H1 (cell line): ENCODE data around the gene GRIK4. TPM values are rescaled to one million over a fixed set of nuclear protein-coding genes. Genes with fewer than 3 reads are reported as not detected.

Experiments used
- CTCF ChIA-PET: fragments of 300-600 bp; sonication (Branson Sonifier 250); formaldehyde crosslinking; loops from one replicate; lab custom pipeline; 2021; ENCODE audit not compliant: partially characterized antibody; lab: Charles Lee
- POLR2A ChIA-PET: fragments of 300-600 bp; sonication (Branson Sonifier 250); formaldehyde crosslinking; loops from one replicate; lab custom pipeline; 2021; ENCODE audit warnings: inconsistent platforms; ENCODE audit not compliant: partially characterized antibody; lab: Charles Lee
- DNase-seq, 2 experiments: peaks; one replicate each; pipeline versions ENCODE4 v3.0.0 to v3.0.0-alpha.2; 2010 to 2022; ENCODE audit warnings: low spot score in 2 of 2, low read depth in 1 of 2, mixed read lengths in 1 of 2
- FAIRE-seq: peaks from 2 replicates; lab custom pipeline; 2011; peaks lifted over from hg19 to GRCh38; lab: Jason Lieb, UNC
- H2AFZ ChIP-seq: 2 replicates; pipeline ENCODE4 v1.8.1; 2012; ENCODE audit warnings: low read length, inconsistent platforms
- H2AK5ac ChIP-seq: 2 replicates; pipeline ENCODE4 v1.6.1; 2013; ENCODE audit warnings: low read depth, low read length
- H2BK120ac ChIP-seq: replicated peaks from 2 replicates; pipeline ENCODE3; 2013; ENCODE audit warnings: low read depth, low read length, inconsistent platforms
- H2BK12ac ChIP-seq: 2 replicates; pipeline ENCODE4 v1.6.1; 2013; ENCODE audit warnings: low read depth, low read length
- H2BK15ac ChIP-seq: 2 replicates; pipeline ENCODE4 v1.6.1; 2013; ENCODE audit warnings: low read length
- H2BK20ac ChIP-seq: 2 replicates; pipeline ENCODE4 v1.6.1; 2013; ENCODE audit warnings: low read length
- H2BK5ac ChIP-seq: 2 replicates; pipeline ENCODE4 v1.6.1; 2013; ENCODE audit warnings: low read depth, low read length
- H3K14ac ChIP-seq: 2 replicates; pipeline ENCODE4 v1.6.1; 2013; ENCODE audit warnings: inconsistent platforms; ENCODE audit not compliant: insufficient read length
- H3K18ac ChIP-seq: 2 replicates; pipeline ENCODE4 v1.6.1; 2013; ENCODE audit warnings: low read length; ENCODE audit errors: extremely low read depth
- H3K23ac ChIP-seq: 2 replicates; pipeline ENCODE4 v1.6.1; 2013; ENCODE audit warnings: inconsistent platforms; ENCODE audit not compliant: insufficient read length
- H3K23me2 ChIP-seq: 2 replicates; pipeline ENCODE4 v1.6.1; 2013; ENCODE audit warnings: low read depth, low read length
- H3K27ac ChIP-seq: 2 replicates; pipeline ENCODE4 v1.6.1; 2011; ENCODE audit warnings: low read depth, low read length, inconsistent platforms
- H3K27me3 ChIP-seq, 4 experiments: replicated peaks in 1 of 4; 1 replicate in 1 of 4; 2 replicates in 3 of 4; pipeline versions ENCODE4 v1.6.1 to v1.8.1; 2011 to 2013; ENCODE audit warnings: low read length in 3 of 4, mild to moderate bottlenecking in 3 of 4, inconsistent platforms in 2 of 4, mixed read lengths in 2 of 4, moderate library complexity in 1 of 4; ENCODE audit not compliant: control insufficient read depth in 3 of 4, insufficient read depth in 3 of 4; ENCODE audit errors: extremely low read depth in 1 of 4
- H3K36me3 ChIP-seq, 4 experiments: 2 replicates each; pipeline versions ENCODE4 v1.6.1 to v1.8.1; 2011 to 2013; ENCODE audit warnings: mild to moderate bottlenecking in 4 of 4, low read length in 3 of 4, moderate library complexity in 2 of 4, control low read depth in 1 of 4, inconsistent platforms in 1 of 4; ENCODE audit not compliant: insufficient read depth in 4 of 4, control insufficient read depth in 2 of 4
- H3K4ac ChIP-seq: replicated peaks from 2 replicates; pipeline ENCODE3; 2013; ENCODE audit warnings: low read length, low read depth, mixed read lengths, inconsistent platforms; ENCODE audit not compliant: insufficient read length
- H3K4me1 ChIP-seq, 4 experiments: replicated peaks in 1 of 4; 1 replicate in 1 of 4; 2 replicates in 3 of 4; pipeline versions ENCODE4 v1.6.1 to v1.8.1; 2011 to 2013; ENCODE audit warnings: low read length in 3 of 4, inconsistent platforms in 2 of 4, mixed read lengths in 1 of 4; ENCODE audit not compliant: insufficient read depth in 4 of 4, control insufficient read depth in 3 of 4
- H3K4me2 ChIP-seq, 2 experiments: 2 replicates each; pipeline versions ENCODE4 v1.6.1 to v1.8.1; 2011 to 2013; ENCODE audit warnings: low read depth in 2 of 2, low read length in 2 of 2, control low read depth in 1 of 2, inconsistent platforms in 1 of 2, mild to moderate bottlenecking in 1 of 2; ENCODE audit not compliant: insufficient read depth in 1 of 2
- H3K4me3 ChIP-seq, 4 experiments: fragments of 200-600, 300-600 bp in 1 of 4; sonication (generic), shearing (Covaris generic), sonication (Bioruptor Twin) in 1 of 4; 2 replicates each; pipeline versions ENCODE4 v1.5.1 to v1.8.1; 2011 to 2016; ENCODE audit warnings: low read length in 4 of 4, low read depth in 3 of 4, control low read depth in 2 of 4, inconsistent platforms in 2 of 4, mild to moderate bottlenecking in 2 of 4, mixed read lengths in 1 of 4, moderate library complexity in 1 of 4; ENCODE audit not compliant: insufficient read depth in 2 of 4; ENCODE audit errors: extremely low read depth in 1 of 4
- H3K56ac ChIP-seq: replicated peaks from 2 replicates; pipeline ENCODE3; 2013; ENCODE audit warnings: low read depth, mild to moderate bottlenecking, mixed read lengths, low read length, inconsistent platforms; ENCODE audit not compliant: insufficient read length
- H3K79me1 ChIP-seq: 2 replicates; pipeline ENCODE4 v1.6.1; 2013; ENCODE audit warnings: low read depth, low read length, control low read depth
- H3K79me2 ChIP-seq, 2 experiments: 2 replicates each; pipeline versions ENCODE4 v1.6.1 to v1.8.1; 2012 to 2013; ENCODE audit warnings: low read length in 2 of 2, mild to moderate bottlenecking in 2 of 2, inconsistent platforms in 1 of 2; ENCODE audit not compliant: insufficient read depth in 2 of 2, control insufficient read depth in 1 of 2
- H3K9ac ChIP-seq, 4 experiments: replicated peaks in 1 of 4; 1 replicate in 1 of 4; 2 replicates in 3 of 4; pipeline versions ENCODE4 v1.6.1 to v1.8.1; 2011 to 2013; ENCODE audit warnings: low read depth in 3 of 4, low read length in 3 of 4, control low read depth in 2 of 4, mild to moderate bottlenecking in 2 of 4, moderate library complexity in 2 of 4, inconsistent platforms in 1 of 4; ENCODE audit errors: extremely low read depth in 1 of 4
- H3K9me3 ChIP-seq, 2 experiments: 2 replicates each; pipeline versions ENCODE4 v1.6.1 to v1.8.1; 2012 to 2013; ENCODE audit warnings: mild to moderate bottlenecking in 2 of 2, moderate library complexity in 2 of 2, control low read depth in 1 of 2, inconsistent platforms in 1 of 2, low read depth in 1 of 2, low read length in 1 of 2, mixed read lengths in 1 of 2; ENCODE audit not compliant: insufficient read depth in 2 of 2
- H4K20me1 ChIP-seq, 2 experiments: replicated peaks in 1 of 2; 2 replicates each; pipeline versions ENCODE3 to v1.8.1; 2011 to 2013; ENCODE audit warnings: inconsistent platforms in 2 of 2, low read length in 2 of 2, mild to moderate bottlenecking in 1 of 2; ENCODE audit not compliant: insufficient read depth in 2 of 2, control insufficient read depth in 1 of 2
- H4K5ac ChIP-seq: 2 replicates; pipeline ENCODE4 v1.6.1; 2013; ENCODE audit warnings: low read length, low read depth, mixed read lengths, inconsistent platforms; ENCODE audit not compliant: insufficient read length
- H4K8ac ChIP-seq: 2 replicates; pipeline ENCODE4 v1.8.0; 2013; ENCODE audit warnings: mild to moderate bottlenecking, moderate library complexity, low read length, inconsistent platforms; ENCODE audit not compliant: insufficient read depth; ENCODE audit errors: extremely low read depth
- H4K91ac ChIP-seq: replicated peaks from 2 replicates; pipeline ENCODE3; 2013; ENCODE audit warnings: low read length, mixed read lengths, inconsistent platforms; ENCODE audit not compliant: insufficient read length
- ASH2L ChIP-seq: fragments of 200-600, 300-600 bp; sonication (generic); IDR thresholded peaks from one replicate; pipeline ENCODE4 v1.7.1; 2017; ENCODE audit warnings: low read length
- CEBPB ChIP-seq: IDR thresholded peaks from 2 replicates; pipeline ENCODE4 v1.6.1; 2012; ENCODE audit warnings: low read depth, low read length
- CTBP2 ChIP-seq: IDR thresholded peaks from 2 replicates; pipeline ENCODE4 v1.7.0; 2011; ENCODE audit warnings: borderline replicate concordance, mild to moderate bottlenecking, moderate library complexity, mixed read lengths, low read length; ENCODE audit not compliant: insufficient read depth, insufficient read length
- EP300 ChIP-seq, 2 experiments: IDR thresholded peaks; 1 replicate in 1 of 2; 2 replicates in 1 of 2; pipeline ENCODE4 v1.6.1; 2011 to 2012; ENCODE audit warnings: low read depth in 2 of 2, low read length in 2 of 2, mild to moderate bottlenecking in 2 of 2, borderline replicate concordance in 1 of 2, inconsistent platforms in 1 of 2, moderate library complexity in 1 of 2
- GABPA ChIP-seq: IDR thresholded peaks from 2 replicates; pipeline ENCODE4 v1.6.1; 2011; ENCODE audit warnings: mild to moderate bottlenecking, low read length, moderate library complexity, borderline replicate concordance; ENCODE audit not compliant: insufficient read depth
- KDM5A ChIP-seq: fragments of 200-600 bp; IDR thresholded peaks from 2 replicates; pipeline ENCODE4 v1.7.1; 2012; ENCODE audit warnings: mild to moderate bottlenecking, low read length, inconsistent platforms, mixed read lengths
- MAX ChIP-seq: IDR thresholded peaks from 2 replicates; pipeline ENCODE4 v1.6.1; 2012; ENCODE audit warnings: inconsistent platforms
- NRF1 ChIP-seq: IDR thresholded peaks from 2 replicates; pipeline ENCODE4 v1.6.1; 2011; ENCODE audit warnings: mild to moderate bottlenecking, low read depth, low read length, improper control_type of control experiment
- POLR2A ChIP-seq, 2 experiments: IDR thresholded peaks; 1 replicate in 1 of 2; 2 replicates in 1 of 2; pipeline ENCODE4 v1.6.1; 2011; ENCODE audit warnings: low read depth in 2 of 2, low read length in 2 of 2, mild to moderate bottlenecking in 2 of 2; ENCODE audit errors: control extremely low read depth in 1 of 2
- POLR2AphosphoS5 ChIP-seq: IDR thresholded peaks from 2 replicates; pipeline ENCODE4 v1.6.1; 2011; ENCODE audit warnings: low read depth, low read length
- SIRT6 ChIP-seq: IDR thresholded peaks from one replicate; pipeline ENCODE4 v1.7.1; 2012; ENCODE audit warnings: low read length, inconsistent platforms
- SIX5 ChIP-seq: IDR thresholded peaks from 2 replicates; pipeline ENCODE4 v1.6.1; 2011; ENCODE audit warnings: mild to moderate bottlenecking, low read depth, low read length
- YY1 ChIP-seq: IDR thresholded peaks from 2 replicates; pipeline ENCODE4 v1.6.1; 2011; ENCODE audit warnings: low read depth, mild to moderate bottlenecking, low read length
- WGBS, 2 experiments: shearing (Covaris generic) in 1 of 2; methylation state at CpG; one replicate each; pipeline versions ENCODE4 v1.1.6 to v1.1.7; 2013 to 2015; ENCODE audit warnings: low lambda C conversion rate in 2 of 2, mixed read lengths in 2 of 2, inconsistent platforms in 1 of 2, low coverage in 1 of 2, missing lambda C conversion rate in 1 of 2; ENCODE audit not compliant: insufficient replicate concordance in 2 of 2, insufficient coverage in 1 of 2, insufficient read length in 1 of 2; ENCODE audit errors: extremely low coverage in 1 of 2, missing lambda C conversion rate in 1 of 2; 5-methylcytosine and 5-hydroxymethylcytosine counted together
- polyA plus RNA-seq, 7 experiments: library from polyadenylated mRNA; depleted of rRNA in 3 of 7; stranded (reverse) in 5 of 7; unstranded in 2 of 7; fragments of >200 nt in 5 of 7; fragments of 200-250 nt in 2 of 7; gene quantifications; 1 replicate in 5 of 7; 2 replicates in 1 of 7; 4 replicates in 1 of 7; pipeline versions ENCODE4 v1.2.1 to v1.2.3, GENCODE V29; 2011 to 2013; ENCODE audit warnings: missing spikeins in 2 of 7, mixed read lengths in 2 of 7
- total RNA-seq: library from RNA; stranded (reverse); fragmentation: NEBNext Ultra II Directional; extraction: Animal tissue kit (Norgen Biotek cat#: 25700); gene quantifications from 2 replicates; pipeline ENCODE4 v1.2.1, GENCODE V29; 2021

Gene GRIK4
- total and polyA plus RNA-seq, 2 of the 8 experiments (the other 6 are each of a cell fraction or from before 2014, with no cell fraction given): 1.2 to 2.9 TPM

DNA sequence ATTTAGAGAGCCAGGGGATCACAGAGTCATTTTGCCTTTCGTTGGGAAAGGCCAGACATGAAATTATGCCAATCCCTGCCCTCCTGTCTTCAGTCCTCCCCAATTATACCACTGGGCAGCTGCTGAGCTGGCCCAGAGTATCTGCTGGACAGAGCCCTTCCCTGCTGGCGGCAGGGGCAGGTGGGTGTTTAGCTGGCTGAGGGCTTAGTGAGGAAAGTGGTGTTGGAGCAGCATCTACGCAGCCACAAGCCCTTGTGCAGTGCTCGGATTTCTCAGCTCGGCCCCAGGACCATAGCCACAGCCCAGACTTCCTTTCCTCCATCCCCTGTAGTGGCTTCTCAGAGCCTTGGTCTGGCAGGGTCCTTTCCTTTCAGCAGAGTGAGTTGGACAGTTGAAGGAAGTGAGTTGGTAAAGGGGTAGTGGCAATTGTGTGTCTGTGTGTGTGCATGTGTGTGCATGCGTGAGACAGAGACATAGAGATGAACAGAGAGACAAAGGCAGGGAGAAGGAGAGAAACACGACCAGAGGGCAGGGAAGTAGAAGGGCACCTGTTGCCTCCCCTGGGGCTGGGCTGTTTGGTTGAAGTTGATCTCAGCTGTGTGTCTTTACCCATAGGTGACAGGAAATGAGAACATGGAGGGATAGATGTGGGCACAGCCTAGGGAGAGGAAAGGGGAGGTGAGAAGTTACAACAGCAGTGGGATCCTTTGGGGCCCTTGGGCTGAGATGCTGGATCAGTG, 66.2 kb downstream of the GRIK4 start:
- H4K8ac ChIP-seq: no peak overlapping the region; the same call in none of the 2 replicates
- ChIA-PET POLR2A (interaction anchor here (1.2 kb wide), 1 partner anchor 10 kb away, joined by 4 read pairs; no protein-coding TSS in a partner anchor), CTCF (interaction anchor here (0.8 to 1.6 kb wide), 8 partner anchors 11 to 225 kb away, joined by 3 to 7 read pairs (median 4); no protein-coding TSS in a partner anchor)
- no peak overlapping the region for H3K9ac ChIP-seq
- H3K9me3 ChIP-seq: no peaks in the 10 kb centered on the region
- no peak for DNase-seq
- peak overlapping the region; percentile 53; the same call in 1 of the 2 replicates for H2AK5ac ChIP-seq
- H3K23ac ChIP-seq: no peak overlapping the region
- no peak overlapping the region for H3K14ac ChIP-seq
- H3K18ac ChIP-seq: no peak overlapping the region
- peak overlapping the region; percentile 63; the same call in 1 of the 2 replicates for H2BK15ac ChIP-seq
- H4K5ac ChIP-seq: no peak overlapping the region
- no peak overlapping the region for H2BK20ac ChIP-seq
- H3K79me1 ChIP-seq: no peaks in the 10 kb centered on the region
- H3K27ac ChIP-seq: no peak overlapping the region
- no peak overlapping the region for H3K4ac ChIP-seq
- H3K79me2 ChIP-seq: no peaks in the 10 kb centered on the region
- H3K23me2 ChIP-seq: 0 out of 2 replicates have a peak, but pooled peaks cover 2% of the 10 kb centered on the region
- H2BK12ac ChIP-seq: peak overlapping the region; percentile 27; the same call in 1 of the 2 replicates
- H4K20me1 ChIP-seq: no peaks in the 10 kb centered on the region
- H3K4me3 ChIP-seq: no peak overlapping the region
- peaks cover 0 to 4% (median 0%) of the 10 kb centered on the region in 4 experiments; a peak in 2 of 7 replicates for H3K4me1 ChIP-seq
- no peak overlapping the region for H2BK120ac ChIP-seq
- no peak overlapping the region for H4K91ac ChIP-seq
- WGBS, 2 experiments: 93% methylated on average over 7 of the region's 7 CpGs; no CpG with 5 or more reads in 1 of the 2 experiments
- FAIRE-seq: no peak
- no peaks in the 10 kb centered on the region; a peak in 1 of 7 replicates for H3K27me3 ChIP-seq
- H3K36me3 ChIP-seq: no peaks in the 10 kb centered on the region
- no peak overlapping the region for H3K56ac ChIP-seq
- H2AFZ ChIP-seq: no peak overlapping the region
- H2BK5ac ChIP-seq: no peak overlapping the region
- no peak overlapping the region for H3K4me2 ChIP-seq
- no peak for TF ChIP-seq CEBPB
- TF ChIP-seq POLR2A (IDR thresholded peaks at IDR 0.05; ENCODE audit: control extremely low read depth in 1 of 2, low read depth in 2 of 2, low read length in 2 of 2): no peak
- no peak for TF ChIP-seq SIX5
- TF ChIP-seq CTBP2: no peak
- TF ChIP-seq ASH2L: no peak
- no peak for TF ChIP-seq EP300 (IDR thresholded peaks at IDR 0.05; ENCODE audit: borderline replicate concordance in 1 of 2, low read depth in 2 of 2, low read length in 2 of 2)
- no peak for TF ChIP-seq POLR2AphosphoS5
- no peak for TF ChIP-seq YY1
- TF ChIP-seq SIRT6: no peak
- TF ChIP-seq KDM5A: no peak
- no peak for TF ChIP-seq MAX
- TF ChIP-seq NRF1: no peak
- TF ChIP-seq GABPA: no peak
